ENCODE measurements around the gene NEGR1.

- TF ChIP-seq CTCF (conservative IDR thresholded peaks at IDR 0.05; ENCODE audit: low read depth in 2 of 2): no peak
- no peak for TF ChIP-seq CREB1 (CRISPR knock-in tag; IDR thresholded peaks at IDR 0.05; ENCODE audit: low read depth)
- TF ChIP-seq POLR2AphosphoS5 (IDR thresholded peaks at IDR 0.05; ENCODE audit: low read depth): no peak
Observed at GRCh38 chr1:71651214-71651613, 631.1 kb downstream of the NEGR1 start.

All from GM23338 (cell line).